Measurements from ENCODE around the gene APOA4. TPM values are rescaled to one million over a fixed set of nuclear protein-coding genes. Genes with fewer than 3 reads are reported as not detected.
"Not testable (repeated sequence)": the region's sequence is repeated elsewhere in the genome, so short reads cannot be mapped to it uniquely, and the experiment has no call there.

The APOA4 gene
- total and polyA plus RNA-seq, 11 donors: 0.86 TPM; not detected in 10

DNA sequence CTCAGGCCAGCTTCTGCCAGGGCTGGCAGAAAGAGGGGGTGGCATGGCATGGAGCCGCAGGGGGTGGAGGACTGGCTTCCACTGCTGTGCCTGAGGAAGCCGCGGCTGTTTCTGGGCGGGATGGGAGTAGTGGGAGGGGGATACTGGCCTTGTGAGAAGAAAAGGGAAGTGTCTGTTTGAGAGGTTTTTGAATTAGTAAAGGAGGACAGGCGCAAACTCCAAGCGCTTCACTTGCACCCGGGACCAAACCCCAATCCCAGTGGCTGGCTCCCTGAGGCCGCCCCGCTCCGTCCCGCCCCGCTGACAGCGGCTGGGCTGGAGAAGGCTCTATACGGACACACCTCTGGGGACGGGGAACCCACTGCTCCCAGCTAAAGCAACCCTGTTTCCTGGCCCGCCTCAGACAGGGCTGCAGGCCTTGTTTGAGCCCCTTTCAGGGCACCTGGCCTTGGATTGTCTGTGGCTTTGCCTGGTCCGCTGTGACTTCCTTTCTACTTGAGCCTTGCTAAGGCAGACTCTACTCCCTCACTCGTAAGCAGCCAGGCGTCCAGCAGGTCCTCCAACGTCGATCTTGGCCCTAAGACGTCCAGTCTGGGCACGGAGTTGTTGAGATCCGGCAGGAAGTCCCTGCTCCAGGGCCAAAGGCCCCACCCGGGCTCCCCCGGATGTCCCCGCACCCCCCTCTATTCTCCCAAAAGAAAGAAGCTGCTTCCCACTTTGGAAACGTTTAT, 12.1 kb upstream of the APOA4 start:
- H3K36me3 ChIP-seq: no peaks in the 10 kb centered on the region
- H3K27me3 ChIP-seq: no peaks in the 10 kb centered on the region
- H3K4me1 ChIP-seq: peaks cover 0 to 54% (median 28%) of the 10 kb centered on the region in 12 donors
- peak overlapping the region; percentile 69 to 90 (median 82) for H3K27ac ChIP-seq
- peak in 2 of 4 donors; percentile 53 to 78 for ATAC-seq
- H3K4me3 ChIP-seq: peak overlapping the region in 11 of 12 donors; percentile 19 to 60 (median 46)
- no peaks in the 10 kb centered on the region for H3K9me3 ChIP-seq
- 39 to 57% (median 45%) methylated on average over 24 to 28 of the region's 28 CpGs for WGBS, 4 donors
- intact Hi-C loops (cut with DNase I): loop anchor here in 5 of 10 donors (1.0 to 5.0 kb wide), 3 partner anchors 43 to 44 kb away; partner anchors contain the start of gene APOA5 (in 5 of the 5)
- TF ChIP-seq, protein P1, sequence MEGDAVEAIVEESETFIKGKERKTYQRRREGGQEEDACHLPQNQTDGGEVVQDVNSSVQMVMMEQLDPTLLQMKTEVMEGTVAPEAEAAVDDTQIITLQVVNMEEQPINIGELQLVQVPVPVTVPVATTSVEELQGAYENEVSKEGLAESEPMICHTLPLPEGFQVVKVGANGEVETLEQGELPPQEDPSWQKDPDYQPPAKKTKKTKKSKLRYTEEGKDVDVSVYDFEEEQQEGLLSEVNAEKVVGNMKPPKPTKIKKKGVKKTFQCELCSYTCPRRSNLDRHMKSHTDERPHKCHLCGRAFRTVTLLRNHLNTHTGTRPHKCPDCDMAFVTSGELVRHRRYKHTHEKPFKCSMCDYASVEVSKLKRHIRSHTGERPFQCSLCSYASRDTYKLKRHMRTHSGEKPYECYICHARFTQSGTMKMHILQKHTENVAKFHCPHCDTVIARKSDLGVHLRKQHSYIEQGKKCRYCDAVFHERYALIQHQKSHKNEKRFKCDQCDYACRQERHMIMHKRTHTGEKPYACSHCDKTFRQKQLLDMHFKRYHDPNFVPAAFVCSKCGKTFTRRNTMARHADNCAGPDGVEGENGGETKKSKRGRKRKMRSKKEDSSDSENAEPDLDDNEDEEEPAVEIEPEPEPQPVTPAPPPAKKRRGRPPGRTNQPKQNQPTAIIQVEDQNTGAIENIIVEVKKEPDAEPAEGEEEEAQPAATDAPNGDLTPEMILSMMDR (IDR thresholded peaks at IDR 0.05): no peak
- TF ChIP-seq POLR2A (IDR thresholded peaks at IDR 0.05): no peak
- no peak for DNase-seq

DNA sequence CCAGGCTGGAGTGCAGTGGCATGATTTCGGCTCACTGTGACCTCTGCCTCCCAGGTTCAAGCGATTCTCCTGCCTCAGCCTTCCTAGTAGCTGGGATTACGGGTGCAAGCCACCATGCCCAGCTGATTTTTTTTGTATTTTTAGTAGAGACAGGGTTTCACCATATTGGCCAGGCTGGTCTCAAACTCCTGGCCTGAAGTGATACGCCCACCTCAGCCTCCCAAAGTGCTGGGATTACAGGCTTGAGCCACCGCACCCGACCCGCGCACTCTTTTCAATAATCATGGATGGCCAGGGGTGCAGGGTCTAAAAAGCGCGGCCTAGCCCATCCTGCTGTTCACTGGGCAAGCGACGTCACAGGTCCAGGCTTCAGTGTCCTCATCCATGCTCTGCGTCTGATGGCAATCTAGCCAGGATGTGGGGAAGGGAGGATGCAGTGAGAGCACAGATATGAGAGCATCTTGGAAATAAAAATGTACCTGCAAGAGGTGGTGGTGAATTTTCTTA, 11.5 kb upstream of the APOA4 start:
- DNase-seq, H3K27me3 ChIP-seq, ATAC-seq, H3K9me3 ChIP-seq, H3K36me3 ChIP-seq: not testable (repeated sequence)
- H3K4me1 ChIP-seq: peaks cover 0 to 49% (median 26%) of the 10 kb centered on the region in 12 donors
- intact Hi-C loops (cut with DNase I): loop anchor here in 7 of 10 donors (1.0 to 5.0 kb wide), 3 partner anchors 42 to 44 kb away; partner anchors contain the start of gene APOA5 (in 7 of the 7)
- 73 to 90% (median 77%) methylated on average over 13 of the region's 13 CpGs for WGBS, 4 donors
- H3K27ac ChIP-seq: peak overlapping the region in 10 of 12 donors; percentile 69 to 90 (median 82)
- H3K4me3 ChIP-seq: peak overlapping the region in 1 of 12 donors; percentile 47

DNA sequence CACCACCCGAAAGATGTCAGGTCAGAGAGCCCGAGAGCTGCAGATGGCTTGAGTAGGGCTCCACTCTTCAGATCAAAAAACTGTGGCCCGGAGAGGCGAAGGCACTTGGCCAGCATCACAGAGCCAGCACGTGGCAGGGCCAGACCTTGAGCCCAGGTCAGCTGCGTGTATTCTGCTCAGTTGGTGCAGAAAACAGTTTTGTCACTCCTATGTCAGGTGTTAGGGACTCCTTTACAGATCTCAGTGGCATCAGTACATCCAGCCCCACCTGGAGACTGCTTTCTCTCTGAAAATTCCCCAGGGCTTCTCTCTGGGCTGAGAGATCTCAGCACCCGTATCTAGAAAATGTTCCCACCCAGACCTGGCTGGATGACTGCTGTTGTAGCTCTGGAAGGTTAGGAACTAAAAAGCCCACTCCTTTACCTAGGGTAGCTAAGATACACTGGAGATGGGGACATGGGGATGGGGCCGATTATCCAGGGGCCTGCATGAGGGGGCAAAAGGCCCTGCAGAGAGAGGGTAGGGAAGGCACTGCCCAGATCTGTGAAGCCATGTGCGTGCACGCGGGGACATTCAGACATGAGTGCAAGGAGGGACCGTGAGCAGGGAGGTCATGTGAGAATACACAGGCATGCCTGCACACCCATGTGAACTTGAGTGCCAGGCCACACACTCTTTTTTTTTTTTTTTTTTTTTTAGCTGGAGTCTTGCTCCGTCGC, 10.9 kb upstream of the APOA4 start:
- whole genome bisulfite sequencing, 4 donors: 76 to 84% (median 78%) methylated on average over 14 of the region's 14 CpGs
- H3K27ac ChIP-seq: no peak overlapping the region
- no peak for DNase-seq
- H3K4me1 ChIP-seq: peaks cover 0 to 47% (median 24%) of the 10 kb centered on the region in 12 donors
- H3K4me3 ChIP-seq: no peak overlapping the region
- intact Hi-C loops (cut with DNase I): loop anchor here in 3 of 10 donors (2.0 to 5.0 kb wide), 2 partner anchors 42 to 43 kb away; partner anchors contain the start of gene APOA5 (in 3 of the 3)
- no peaks in the 10 kb centered on the region for H3K36me3 ChIP-seq
- TF ChIP-seq, protein P1 (IDR thresholded peaks at IDR 0.05): no peak
- no peak for TF ChIP-seq POLR2A (IDR thresholded peaks at IDR 0.05)
- no peaks in the 10 kb centered on the region for H3K27me3 ChIP-seq
- ATAC-seq: no peak
- H3K9me3 ChIP-seq: no peaks in the 10 kb centered on the region

- TF ChIP-seq, protein P1 (IDR thresholded peaks at IDR 0.05): no peak
- TF ChIP-seq POLR2A (IDR thresholded peaks at IDR 0.05): no peak
- Histone ChIP-seq H3K4me3 (no peak overlapping the region), H3K9me3 (no peaks in the 10 kb centered on the region), H3K36me3 (no peaks in the 10 kb centered on the region), H3K27ac (no peak overlapping the region), H3K4me1 (peaks cover 0 to 44% (median 24%) of the 10 kb centered on the region in 12 donors), H3K27me3 (no peaks in the 10 kb centered on the region)
- intact Hi-C loops (cut with DNase I): loop anchor here in 2 of 10 donors (5.0 kb wide), 1 partner anchor 41 kb away; the partner anchor contains the start of gene APOA5 (in 2 of the 2)
- DNase-seq (no peak), ATAC-seq (no peak)
- WGBS, 4 donors: 91 to 96% (median 92%) methylated on average over 10 of the region's 10 CpGs
Measured at GRCh38 chr11:116833491-116833815, 10.3 kb upstream of the APOA4 start.
